Heart left ventricle (tissue), 16 donors: ENCODE data around the gene CD226. TPM values are rescaled to one million over a fixed set of nuclear protein-coding genes. Genes with fewer than 3 reads are reported as not detected.

Experiments
- ATAC-seq, 4 donors: fragments of 200-7000 bp; cut with Tn5 transposase; one replicate each; pipeline ENCODE4 v1.9.1; 2020 to 2022; ENCODE audit warnings: moderate library complexity in 4 of 4, mild to moderate bottlenecking in 3 of 4, moderate number of reproducible peaks in 1 of 4
- DNase-seq, 5 donors: peaks; one replicate each; pipeline ENCODE4 v3.0.0-alpha.2; 2020
- H3K27ac ChIP-seq, 12 donors: fragments of 200-600 bp; sonication (generic) in 4 of 12; one replicate each; pipeline versions ENCODE4 v1.5.0 to v1.8.0; 2016 to 2022; ENCODE audit warnings: mild to moderate bottlenecking in 2 of 12
- H3K27me3 ChIP-seq, 9 donors: fragments of 200-600 bp; sonication (generic) in 2 of 9; one replicate each; pipeline versions ENCODE4 v1.5.1 to v1.8.0; 2016 to 2022; ENCODE audit warnings: mild to moderate bottlenecking in 3 of 9
- H3K36me3 ChIP-seq, 9 donors: fragments of 200-600 bp; sonication (generic) in 2 of 9; one replicate each; pipeline versions ENCODE4 v1.5.0 to v1.8.0; 2018 to 2022; ENCODE audit warnings: mild to moderate bottlenecking in 2 of 9
- H3K4me1 ChIP-seq, 12 donors: fragments of 200-600 bp; sonication (generic) in 4 of 12; one replicate each; pipeline versions ENCODE4 v1.5.0 to v1.8.0; 2016 to 2022; ENCODE audit warnings: mild to moderate bottlenecking in 3 of 12
- H3K4me3 ChIP-seq, 12 donors: fragments of 200-600 bp; sonication (generic) in 4 of 12; one replicate each; pipeline versions ENCODE4 v1.5.0 to v1.8.0; 2017 to 2022; ENCODE audit warnings: mild to moderate bottlenecking in 9 of 12, moderate library complexity in 4 of 12
- H3K9me3 ChIP-seq, 12 donors: fragments of 200-600 bp; sonication (generic) in 4 of 12; one replicate each; pipeline versions ENCODE4 v1.5.0 to v1.8.0; 2016 to 2022; ENCODE audit warnings: mild to moderate bottlenecking in 1 of 12
- CTCF ChIP-seq, 12 donors: fragments of 200-600 bp; sonication (generic) in 4 of 12; IDR thresholded peaks; one replicate each; pipeline versions ENCODE4 v1.5.0 to v1.8.0; 2018 to 2022; ENCODE audit warnings: antibody characterized with exemption in 12 of 12, mild to moderate bottlenecking in 5 of 12
- POLR2A ChIP-seq, 2 donors: fragments of 450-650 bp; IDR thresholded peaks; one replicate each; pipeline ENCODE4 v1.6.1; 2017; ENCODE audit warnings: antibody characterized with exemption in 2 of 2, mild to moderate bottlenecking in 2 of 2, moderate library complexity in 2 of 2
- WGBS, 4 donors: extraction: QIAGEN DNeasy Blood & Tissue Kit in 2 of 4; methylation state at CpG; one replicate each; pipeline versions ENCODE4 v1.1.5 to v1.1.7; 2013 to 2018; 5-methylcytosine and 5-hydroxymethylcytosine counted together
- intact Hi-C, 10 donors: fragments of 100-400 bp; cut with DNase I; formaldehyde crosslinking; loops; one replicate each; pipeline versions ENCODE4 v1.11.1 to v1.14.2; 2022
- long read RNA-seq, 3 donors: library from polyadenylated mRNA; unstranded; transcript quantifications; one replicate each; pipeline ENCODE4 v2.0.0, GENCODE V29; 2020 to 2021
- polyA plus RNA-seq, 2 donors: library from polyadenylated mRNA; stranded (reverse); fragments of 200-250 nt; gene quantifications; one replicate each; pipeline ENCODE4 v1.2.3, GENCODE V29; 2013
- total RNA-seq, 9 donors: library from RNA; depleted of rRNA in 2 of 9; stranded (reverse); fragments of >200 nt in 2 of 9; fragmentation: NEBNext Ultra II Directional in 3 of 9; extraction: Animal tissue kit (Norgen Biotek cat#: 25700) in 3 of 9; gene quantifications; one replicate each; pipeline versions ENCODE4 v1.1.0 to v1.2.4, GENCODE V29; 2016 to 2023
- donor health status: ischemic (EF 13 %, LVEDD 7.1; RV severe dilation, severe dysfunction).
- donor health status: healthy with polysubstance abuse.
- donor health status: DM: no; HTN: yes; CAD: no.
- donor health status: DM: no; HTN: no; CAD: no.
- donor health status: ischemic (EF 25% LVEDD 6.9; RV normal size, moderate dysfunction).
- donor health status: ischemic (EF 25% LVEDD 5.7; RV mildly dilated, moderate dysfunction).
- donor health status: healthy.
- donor health status: DM: yes; HTN: yes; CAD: no.
- donor health status: ischemic (EF 35%, LVEDD 5.7; RV mildly dilated, moderate dysfunction).
- donor health status: nonischemic (EF 11% LVEDD 7.7; RV severe dilation, severe dysfunction).
- donor health status: DM: yes; HTN: yes; CAD: no.
- donor health status: PGD.
- donor health status: ischemic (EF 29% LVEDD 5.4; RV normal size, mild dysfunction).
- donor health status: nonischemic (EF 23%, LVEDD 6.1; RV moderate dilation, normal function).

CD226 gene
- total RNA-seq: 1 to 10 TPM in 6 of 9 donors, under 1 TPM in 3; 0.28 to 4.1 (median 1.2) TPM
- under 1 TPM; 0.15 to 0.29 TPM for polyA plus RNA-seq
- long read RNA-seq, donor 1: 0 reads
- long read RNA-seq, donor 2: 0 reads
- long read RNA-seq, donor 3: 0 reads

- intact Hi-C loops: loop anchor here in 1 of 10 donors (5.0 kb wide), 1 partner anchor 50 kb away; no protein-coding TSS in a partner anchor
- DNase-seq (no peak), ATAC-seq (peak in 1 of 4 donors; percentile 34)
- H3K36me3 ChIP-seq: no peaks in the 10 kb centered on the region
- 57 to 68% (median 66%) methylated on average over 7 of the region's 7 CpGs for WGBS, 4 donors
- H3K9me3 ChIP-seq: no peaks in the 10 kb centered on the region
- H3K27me3 ChIP-seq: no peaks in the 10 kb centered on the region
- peak within 1 kb of the TSS in 3 of 12 donors; percentile 15 to 78 (median 25) for H3K27ac ChIP-seq
- TF ChIP-seq CTCF (IDR thresholded peaks at IDR 0.05) (no peak), POLR2A (IDR thresholded peaks at IDR 0.05) (no peak)
- peak within 1 kb of the TSS in 2 of 12 donors; percentile 5 to 39 for H3K4me3 ChIP-seq
- H3K4me1 ChIP-seq: peaks cover 0 to 27% (median 9%) of the 10 kb centered on the region in 12 donors
Observed at GRCh38 chr18:69947361-69948133, at the start of gene CD226. Gene CD226, minus strand, starts transcription at chr18:69947873. Its CDS starts 467 bp downstream, at chr18:69947406.

- no peak for DNase-seq
- Histone ChIP-seq H3K27ac (peak overlapping the region in 5 of 12 donors; percentile 57 to 86 (median 68)), H3K4me3 (no peak overlapping the region), H3K36me3 (peaks cover 0 to 9% (median 0%) of the 10 kb centered on the region in 9 donors), H3K27me3 (no peaks in the 10 kb centered on the region), H3K4me1 (peaks cover 0 to 35% (median 15%) of the 10 kb centered on the region in 12 donors), H3K9me3 (no peaks in the 10 kb centered on the region)
- ATAC-seq: no peak
- 75 to 77% (median 76%) methylated on average over 7 of the region's 7 CpGs for whole genome bisulfite sequencing, 4 donors
- TF ChIP-seq CTCF (IDR thresholded peaks at IDR 0.05) (no peak), POLR2A (IDR thresholded peaks at IDR 0.05) (no peak)
- intact Hi-C loops: loop anchor here in 1 of 10 donors (5.0 kb wide), 1 partner anchor 50 kb away; the partner anchor contains the start of gene CD226
Observed at GRCh38 chr18:69996951-69997798, 49.5 kb upstream of the CD226 start.

GRCh38 chr18:69996417-69996816 lies 48.7 kb upstream of the CD226 start:
- intact Hi-C loops: loop anchor here in 1 of 10 donors (5.0 kb wide), 1 partner anchor 49 kb away; the partner anchor contains the start of gene CD226
- Histone ChIP-seq H3K27ac (no peak overlapping the region), H3K27me3 (no peaks in the 10 kb centered on the region), H3K9me3 (peaks cover 0 to 5% (median 0%) of the 10 kb centered on the region in 12 donors), H3K4me3 (no peak overlapping the region), H3K36me3 (peaks cover 0 to 3% (median 0%) of the 10 kb centered on the region in 9 donors), H3K4me1 (peaks cover 0 to 35% (median 15%) of the 10 kb centered on the region in 12 donors)
- no peak for DNase-seq
- 73 to 88% (median 79%) methylated on average over 2 of the region's 2 CpGs for WGBS, 4 donors
- no peak for ATAC-seq
- TF ChIP-seq POLR2A (IDR thresholded peaks at IDR 0.05) (no peak), CTCF (IDR thresholded peaks at IDR 0.05) (no peak)
